Uterus (tissue), 4 donors: ENCODE measurements around the gene CBLB. TPM values are rescaled to one million over a fixed set of nuclear protein-coding genes. Genes with fewer than 3 reads are reported as not detected.

Experiments
- DNase-seq, 2 donors: peaks; one replicate each; pipeline ENCODE4 v3.0.0-alpha.2; 2019 to 2020
- H3K27ac ChIP-seq, 2 donors: fragments of 200-600 bp; sonication (generic); 1 replicate in 1 of 2; 2 replicates in 1 of 2; pipeline ENCODE4 v1.5.1; 2016 to 2018
- H3K27me3 ChIP-seq, 2 donors: fragments of 200-600 bp; sonication (generic); one replicate each; pipeline ENCODE4 v1.5.1; 2018 to 2019; ENCODE audit warnings: control low read depth in 1 of 2
- H3K36me3 ChIP-seq, 2 donors: fragments of 200-600 bp; sonication (generic); one replicate each; pipeline ENCODE4 v1.5.1; 2019; ENCODE audit warnings: control low read depth in 1 of 2
- H3K4me1 ChIP-seq, 2 donors: fragments of 200-600 bp; sonication (generic); one replicate each; pipeline ENCODE4 v1.5.1; 2018 to 2019; ENCODE audit warnings: control low read depth in 1 of 2
- H3K4me3 ChIP-seq, 2 donors: fragments of 200-600 bp; sonication (generic); 1 replicate in 1 of 2; 2 replicates in 1 of 2; pipeline ENCODE4 v1.5.1; 2018 to 2019; ENCODE audit warnings: mild to moderate bottlenecking in 1 of 2
- H3K9me3 ChIP-seq, 2 donors: fragments of 200-600 bp; sonication (generic); one replicate each; pipeline ENCODE4 v1.5.1; 2019; ENCODE audit warnings: control low read depth in 1 of 2
- CTCF ChIP-seq, 4 experiments: fragments of 200-600 bp in 2 of 4; fragments of 450-650 bp in 2 of 4; sonication (generic) in 2 of 4; IDR thresholded peaks; one replicate each; pipeline ENCODE4 v1.5.1; 2016 to 2019; ENCODE audit warnings: antibody characterized with exemption in 4 of 4, mild to moderate bottlenecking in 2 of 4, moderate library complexity in 1 of 4
- POLR2A ChIP-seq, 2 donors: fragments of 450-650 bp; IDR thresholded peaks; one replicate each; pipeline ENCODE4 v1.6.1; 2016; ENCODE audit warnings: antibody characterized with exemption in 2 of 2, mild to moderate bottlenecking in 1 of 2, moderate library complexity in 1 of 2
- intact Hi-C: fragments of 100-400 bp; cut with DNase I; formaldehyde crosslinking; loops from one replicate; pipeline ENCODE4 v1.15.1; 2023; ENCODE audit warnings: low total_unique reads
- total RNA-seq, 4 donors: library from RNA; depleted of rRNA in 3 of 4; stranded (reverse); fragments of >200 nt in 3 of 4; gene quantifications; one replicate each; pipeline versions ENCODE4 v1.1.0 to v1.2.4, GENCODE V29; 2014 to 2023
- donor health status: DM: yes; HTN: yes; CAD: no.

CBLB gene
- total RNA-seq: 10 to 100 TPM; 26.1 to 86.2 (median 44.5) TPM

- intact Hi-C loops: no loop called here
- DNase-seq: peak; percentile 91 to 94
- peak within 1 kb of the TSS; percentile 96 to 98 for H3K27ac ChIP-seq
- TF ChIP-seq CTCF (IDR thresholded peaks at IDR 0.05) (peak in 1 of 4 experiments; percentile 12), POLR2A (IDR thresholded peaks at IDR 0.05) (peak; percentile 79 to 89)
- H3K9me3 ChIP-seq: no peaks in the 10 kb centered on the region
- peak within 1 kb of the TSS; percentile 82 to 89 for H3K4me3 ChIP-seq
- peaks cover 0 to 10% of the 10 kb centered on the region in 2 donors for H3K4me1 ChIP-seq
- no peaks in the 10 kb centered on the region for H3K27me3 ChIP-seq
- no peaks in the 10 kb centered on the region for H3K36me3 ChIP-seq
Measured at GRCh38 chr3:105868742-105869530, at the start of gene CBLB. Gene CBLB (minus strand): TSS chr3:105869012. CDS start chr3:105867577, 1,435 bp downstream.

- Histone ChIP-seq H3K36me3 (no peaks in the 10 kb centered on the region), H3K27ac (no peak overlapping the region), H3K4me1 (no peaks in the 10 kb centered on the region), H3K27me3 (no peaks in the 10 kb centered on the region), H3K9me3 (no peaks in the 10 kb centered on the region), H3K4me3 (no peak overlapping the region)
- intact Hi-C loops: no loop called here
- no peak for TF ChIP-seq CTCF (IDR thresholded peaks at IDR 0.05)
- TF ChIP-seq POLR2A (IDR thresholded peaks at IDR 0.05): no peak
- DNase-seq: no peak
Measured at GRCh38 chr3:105916767-105917166, 48.0 kb upstream of the CBLB start.

- TF ChIP-seq CTCF (IDR thresholded peaks at IDR 0.05) (no peak), POLR2A (IDR thresholded peaks at IDR 0.05) (no peak)
- Histone ChIP-seq H3K36me3 (no peaks in the 10 kb centered on the region), H3K4me1 (no peaks in the 10 kb centered on the region), H3K27me3 (no peaks in the 10 kb centered on the region), H3K4me3 (no peak overlapping the region), H3K9me3 (no peaks in the 10 kb centered on the region), H3K27ac (no peak overlapping the region)
- intact Hi-C loops: no loop called here
- no peak for DNase-seq
Measured at GRCh38 chr3:105915524-105915923, 46.7 kb upstream of the CBLB start.

GRCh38 chr3:105913616-105914015 is 44.8 kb upstream of the CBLB start:
- Histone ChIP-seq H3K4me1 (no peaks in the 10 kb centered on the region), H3K4me3 (no peak overlapping the region), H3K27me3 (no peaks in the 10 kb centered on the region), H3K36me3 (no peaks in the 10 kb centered on the region), H3K27ac (no peak overlapping the region), H3K9me3 (no peaks in the 10 kb centered on the region)
- no peak for DNase-seq
- intact Hi-C loops: no loop called here
- TF ChIP-seq POLR2A (IDR thresholded peaks at IDR 0.05) (no peak), CTCF (IDR thresholded peaks at IDR 0.05) (no peak)

- H3K4me1 ChIP-seq: no peaks in the 10 kb centered on the region
- no peak overlapping the region for H3K4me3 ChIP-seq
- no peak overlapping the region for H3K27ac ChIP-seq
- no peak for TF ChIP-seq CTCF (IDR thresholded peaks at IDR 0.05)
- TF ChIP-seq POLR2A (IDR thresholded peaks at IDR 0.05): no peak
- no peaks in the 10 kb centered on the region for H3K27me3 ChIP-seq
- no peaks in the 10 kb centered on the region for H3K36me3 ChIP-seq
- intact Hi-C loops: no loop called here
- no peaks in the 10 kb centered on the region for H3K9me3 ChIP-seq
- DNase-seq: no peak
Measured at GRCh38 chr3:105912891-105913290, 44.1 kb upstream of the CBLB start.
